HG02884 (cell line): Measurements from ENCODE around the gene PRR36.
"Not testable (repeated sequence)": the region's sequence is repeated elsewhere in the genome, so short reads cannot be mapped to it uniquely, and the experiment has no call there.

Source experiments
- ATAC-seq: cut with Tn5 transposase; IDR thresholded peaks from one replicate; pipeline ENCODE4 v1.9.1; 2021; ENCODE audit warnings: mild to moderate bottlenecking, moderate library complexity; ENCODE audit not compliant: unreplicated experiment

Gene PRR36

GRCh38 chr19:7861619-7862412, 12.4 kb downstream of the PRR36 start:
- ATAC-seq = no peak

- ATAC-seq = no peak
Observed at GRCh38 chr19:7860714-7861618, 13.2 kb downstream of the PRR36 start.

- ATAC-seq = no peak
Observed at GRCh38 chr19:7859831-7860713, 14.1 kb downstream of the PRR36 start.

GRCh38 chr19:7859087-7859486, 15.1 kb downstream of the PRR36 start:
- not testable (repeated sequence) for ATAC-seq

- ATAC-seq = no peak
Observed at GRCh38 chr19:7858109-7858770, 15.9 kb downstream of the PRR36 start.

GRCh38 chr19:7857727-7858108, 16.5 kb downstream of the PRR36 start:
- no peak for ATAC-seq

GRCh38 chr19:7856679-7857663, 17.2 kb downstream of the PRR36 start:
- no peak for ATAC-seq

- ATAC-seq = no peak
Observed at GRCh38 chr19:7856109-7856591, 18.0 kb downstream of the PRR36 start.

GRCh38 chr19:7855426-7856108, 18.6 kb downstream of the PRR36 start:
- no peak for ATAC-seq

- ATAC-seq = no peak
Observed at GRCh38 chr19:7853770-7854128, 20.4 kb downstream of the PRR36 start.

GRCh38 chr19:7852851-7853769, 21.1 kb downstream of the PRR36 start:
- ATAC-seq = no peak

- ATAC-seq = no peak
Observed at GRCh38 chr19:7851623-7852500, 22.3 kb downstream of the PRR36 start.

GRCh38 chr19:7850945-7851622, 23.1 kb downstream of the PRR36 start:
- ATAC-seq = no peak

GRCh38 chr19:7850000-7850813, 24.0 kb downstream of the PRR36 start:
- no peak for ATAC-seq

- no peak for ATAC-seq
Observed at GRCh38 chr19:7849631-7849999, 24.6 kb downstream of the PRR36 start.
